HG03342 (cell line): ENCODE measurements around the gene HLA-DRB5.
A peak's percentile ranks its signal among the peaks of the same experiment; 100 is the strongest.
"Not testable (repeated sequence)": the region's sequence is repeated elsewhere in the genome, so short reads cannot be mapped to it uniquely, and the experiment has no call there.

Source experiments
- ATAC-seq: cut with Tn5 transposase; IDR thresholded peaks from one replicate; pipeline ENCODE4 v1.9.1; 2021; ENCODE audit warnings: mild to moderate bottlenecking, moderate library complexity; ENCODE audit not compliant: unreplicated experiment

The HLA-DRB5 gene

DNA sequence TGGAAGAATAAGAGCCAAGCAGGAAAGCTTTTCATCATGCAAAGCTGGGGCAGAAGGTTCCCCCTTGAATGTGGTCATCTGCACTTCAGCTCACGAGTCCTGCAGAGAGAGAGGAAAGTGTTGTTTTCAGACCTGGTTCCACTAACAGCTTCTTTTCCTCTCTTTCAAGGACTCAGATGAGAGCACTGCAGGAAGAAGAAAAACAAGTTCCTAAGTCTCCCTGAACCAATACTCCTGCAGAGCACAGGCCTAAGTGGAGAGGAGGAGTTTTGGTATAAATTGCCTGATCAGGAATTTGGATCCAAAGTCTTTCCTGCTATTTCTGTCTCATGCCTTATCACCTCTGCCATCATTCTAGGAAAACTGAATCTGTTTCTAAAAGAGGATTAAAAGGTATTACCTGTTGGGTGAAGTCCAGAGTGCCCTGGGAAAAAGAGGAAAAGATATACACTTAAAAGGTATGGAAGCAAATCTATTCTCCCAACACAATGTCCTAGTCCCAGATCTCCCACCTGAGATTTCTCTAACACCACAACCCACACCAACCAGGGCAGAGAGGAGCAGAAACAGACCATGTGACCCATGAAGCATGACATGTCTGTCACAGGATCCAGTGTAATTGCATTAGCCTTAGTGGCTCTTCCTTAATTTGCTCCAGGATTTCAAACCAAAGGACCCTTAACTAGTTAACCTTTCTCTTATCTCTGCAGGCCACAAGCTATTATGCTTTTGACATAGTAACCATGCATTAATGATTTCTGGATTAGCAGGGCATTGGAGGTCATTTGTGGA is 12.2 kb downstream of the HLA-DRB5 start:
- ATAC-seq: no peak

DNA sequence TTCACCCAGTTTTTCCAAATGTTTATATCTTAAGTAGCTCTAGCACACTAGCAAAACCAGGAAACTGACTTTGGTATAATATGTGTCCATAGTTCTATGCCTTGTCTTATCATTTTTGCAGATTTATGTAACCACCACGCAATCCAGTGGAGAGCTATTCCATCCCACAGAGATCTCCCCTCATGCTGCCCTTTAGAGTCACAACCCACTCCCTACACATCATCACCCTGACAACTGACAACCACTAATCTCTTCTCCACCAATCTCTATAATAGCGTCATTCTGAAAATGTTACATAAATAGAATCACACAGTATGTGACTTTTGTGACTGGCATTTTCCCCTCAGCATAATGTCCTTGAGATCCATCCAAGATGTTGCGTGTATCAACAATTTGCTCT is 29.1 kb downstream of the HLA-DRB5 start:
- no peak for ATAC-seq

DNA sequence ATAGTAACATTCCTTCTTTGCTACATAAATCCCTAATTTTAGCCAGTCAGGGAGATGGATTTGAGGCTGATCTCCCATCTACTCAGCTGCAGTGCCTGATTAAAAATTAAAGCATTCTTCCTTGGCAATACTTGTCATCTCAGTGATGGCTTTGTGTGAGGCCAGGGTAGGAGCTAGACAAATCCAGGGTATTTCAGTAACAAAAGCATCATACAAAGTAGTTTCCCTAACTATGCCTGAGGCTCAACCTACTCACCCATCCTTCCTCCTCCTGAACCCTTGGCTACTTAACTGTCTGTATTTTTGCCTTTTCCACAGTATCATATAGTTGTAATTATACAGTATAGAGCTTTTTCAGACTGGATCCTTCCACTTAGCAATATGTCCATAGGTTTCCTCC is 37.7 kb downstream of the HLA-DRB5 start:
- no peak for ATAC-seq

DNA sequence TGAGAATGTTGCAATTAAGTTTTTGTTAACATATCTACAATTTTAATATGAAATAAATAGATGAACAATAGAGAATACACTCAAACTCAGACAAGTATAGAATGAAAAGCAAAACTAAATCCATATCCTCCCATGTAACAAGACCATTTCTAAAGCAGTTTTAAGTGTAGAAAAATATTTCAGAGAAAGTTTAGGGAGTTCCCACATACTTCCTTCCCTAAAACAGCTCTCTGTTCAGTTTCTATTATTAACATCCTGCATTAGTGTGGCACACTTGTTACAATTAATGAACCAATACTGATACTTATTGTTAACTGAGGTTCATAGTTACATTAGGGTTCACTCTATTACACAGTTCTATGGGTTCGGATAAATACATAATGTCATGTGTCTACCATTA is 38.4 kb downstream of the HLA-DRB5 start:
- no peak for ATAC-seq

DNA sequence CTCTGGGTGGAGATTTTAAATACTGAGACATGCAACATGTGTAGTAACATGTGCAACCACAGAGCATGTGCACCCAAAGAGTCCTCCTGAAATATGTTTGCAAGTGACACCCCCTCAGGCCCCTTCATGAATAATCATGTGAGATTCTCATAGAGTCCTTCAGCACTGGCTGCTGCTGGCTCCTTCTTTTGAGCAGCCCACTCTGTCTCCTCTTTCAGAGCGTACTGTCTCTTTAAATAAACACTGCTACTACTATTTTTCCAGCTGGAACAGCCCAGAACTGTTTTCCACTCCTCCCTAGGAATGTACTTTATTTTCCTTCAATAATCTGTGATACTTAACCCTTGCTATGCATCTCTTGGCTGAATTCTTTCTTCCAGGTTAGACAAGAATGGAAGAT is 42.0 kb downstream of the HLA-DRB5 start:
- no peak for ATAC-seq

DNA sequence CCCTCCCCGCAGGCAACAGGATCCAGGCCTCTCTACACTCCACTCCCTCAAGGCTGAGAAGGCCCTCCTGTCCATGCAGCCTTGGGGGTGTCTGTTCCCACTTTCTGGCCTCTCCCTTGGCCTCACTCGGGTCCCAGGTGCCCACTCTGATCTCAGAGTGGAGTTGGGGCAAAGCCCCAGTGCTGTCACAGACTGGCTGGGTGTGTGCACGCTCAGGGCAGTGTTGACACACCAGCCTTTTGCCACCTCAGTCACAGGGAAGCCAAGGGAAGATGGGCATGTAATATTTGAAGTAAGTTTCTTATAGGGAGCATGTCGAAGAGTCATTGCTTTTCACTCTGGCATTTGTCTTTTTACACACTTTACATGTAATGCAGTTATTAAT is 45.5 kb downstream of the HLA-DRB5 start:
- ATAC-seq: no peak

DNA sequence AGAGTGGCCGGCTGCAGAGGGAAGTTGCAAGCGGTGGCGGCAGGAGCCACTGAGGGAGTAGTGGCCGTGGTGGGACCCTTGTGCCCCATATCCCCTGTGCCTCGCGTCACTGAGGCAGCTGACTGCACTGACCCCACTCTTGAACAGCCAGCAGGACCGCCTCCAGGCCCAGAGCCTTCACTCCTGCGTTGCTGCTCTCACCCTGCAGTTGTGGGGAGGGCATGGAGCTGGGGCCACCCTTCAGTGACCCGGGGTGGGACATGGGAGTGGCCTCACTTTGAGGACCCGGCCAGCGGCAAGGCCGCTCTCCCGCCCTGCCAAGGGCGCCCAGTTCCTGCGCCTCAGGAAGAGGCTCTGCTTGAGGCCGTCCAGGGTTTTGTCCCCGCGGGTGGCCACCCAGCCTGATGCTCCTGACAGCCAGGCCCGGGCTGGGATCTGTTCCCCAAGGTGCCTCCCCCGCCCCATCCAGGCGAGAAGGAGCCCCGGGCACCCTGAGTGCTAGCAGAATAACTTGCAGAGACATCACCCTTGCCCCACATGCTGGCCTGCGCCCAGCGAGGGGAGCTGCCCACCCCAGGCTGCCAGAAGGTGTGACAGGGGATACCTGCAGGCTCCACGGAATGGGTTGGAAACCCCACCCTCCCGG is 46.0 kb downstream of the HLA-DRB5 start:
- ATAC-seq: no peak

DNA sequence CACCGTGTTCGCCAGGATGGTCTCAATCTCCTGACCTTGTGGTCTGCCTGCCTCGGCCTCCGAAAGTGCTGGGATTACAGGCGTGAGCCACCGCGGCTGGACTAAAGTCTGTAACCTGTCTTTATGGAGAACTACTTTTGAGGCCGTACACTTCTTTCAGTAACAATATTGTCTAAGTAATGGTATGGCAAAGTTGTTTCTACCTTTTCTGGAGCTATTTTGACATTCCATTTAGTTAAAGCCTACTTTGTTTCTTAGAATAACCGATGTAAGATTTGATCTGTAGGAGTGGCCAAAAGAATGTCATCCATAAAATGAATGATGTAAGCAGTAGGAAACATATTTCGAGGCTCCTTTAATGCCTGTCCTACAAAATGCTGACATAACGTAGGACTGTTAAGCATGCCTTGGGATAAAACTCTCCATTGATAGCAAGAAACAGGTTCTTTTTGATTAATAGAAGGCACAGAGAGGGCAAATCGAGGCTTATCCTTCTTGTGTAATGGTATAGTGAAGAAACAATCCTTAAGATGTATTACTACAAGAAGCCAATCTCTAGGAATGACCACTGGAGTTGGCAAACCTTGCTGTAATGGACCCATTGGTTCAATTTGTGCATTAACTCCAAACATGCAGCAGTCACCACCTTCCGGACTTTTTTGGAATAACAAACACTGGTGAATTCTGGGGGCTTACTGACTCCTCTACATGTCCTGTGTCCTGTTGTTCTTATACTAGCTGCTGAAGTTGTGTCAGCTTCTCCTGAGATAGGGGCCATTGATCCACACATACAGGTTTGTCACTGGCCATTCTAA is 54.5 kb downstream of the HLA-DRB5 start:
- no peak for ATAC-seq

DNA sequence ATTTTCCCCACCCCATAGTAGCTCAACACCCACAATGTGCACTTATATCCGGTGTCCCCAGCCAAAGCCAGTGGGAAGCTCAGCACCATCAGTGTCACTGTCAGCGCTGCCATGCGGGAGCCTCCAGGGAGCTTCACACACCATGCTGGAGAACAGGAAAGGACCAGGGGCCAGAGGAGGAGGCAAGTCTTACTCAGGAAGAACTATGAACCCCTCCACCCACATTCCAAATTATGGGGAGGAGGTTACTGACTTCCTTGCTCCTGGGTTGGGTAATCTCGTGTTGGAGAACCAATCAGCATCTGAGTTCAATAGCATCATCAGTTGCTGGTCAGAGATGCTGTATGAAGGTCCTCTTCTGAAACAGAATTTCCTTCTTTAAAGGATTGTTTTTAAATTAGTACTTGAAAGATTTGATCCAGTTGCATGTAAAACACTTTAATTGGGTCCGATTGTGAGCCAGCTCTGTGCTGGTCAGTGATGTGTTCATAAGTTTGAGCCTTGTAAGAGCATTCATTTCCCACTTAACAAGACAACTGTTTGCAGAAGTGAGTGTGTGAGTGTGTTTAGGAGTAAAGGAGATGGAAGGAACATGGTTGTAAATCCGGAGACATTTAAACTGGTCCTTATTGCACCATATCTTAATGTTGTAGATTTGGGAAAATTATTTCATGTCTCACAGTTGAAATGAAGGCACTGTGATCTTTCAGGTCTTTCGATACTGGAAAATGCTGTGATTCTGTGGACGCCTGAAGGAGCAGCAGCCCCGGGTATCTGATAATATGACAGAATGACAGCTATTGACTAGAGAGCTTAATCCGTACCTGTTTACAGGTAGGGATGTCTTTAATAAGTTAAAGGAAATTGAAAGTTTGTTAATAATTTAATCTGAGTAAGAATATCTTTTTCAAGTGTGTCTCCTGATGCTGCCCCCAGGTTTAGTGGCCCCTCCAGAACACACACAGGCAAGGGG is 56.4 kb downstream of the HLA-DRB5 start:
- ATAC-seq: peak; percentile 98

DNA sequence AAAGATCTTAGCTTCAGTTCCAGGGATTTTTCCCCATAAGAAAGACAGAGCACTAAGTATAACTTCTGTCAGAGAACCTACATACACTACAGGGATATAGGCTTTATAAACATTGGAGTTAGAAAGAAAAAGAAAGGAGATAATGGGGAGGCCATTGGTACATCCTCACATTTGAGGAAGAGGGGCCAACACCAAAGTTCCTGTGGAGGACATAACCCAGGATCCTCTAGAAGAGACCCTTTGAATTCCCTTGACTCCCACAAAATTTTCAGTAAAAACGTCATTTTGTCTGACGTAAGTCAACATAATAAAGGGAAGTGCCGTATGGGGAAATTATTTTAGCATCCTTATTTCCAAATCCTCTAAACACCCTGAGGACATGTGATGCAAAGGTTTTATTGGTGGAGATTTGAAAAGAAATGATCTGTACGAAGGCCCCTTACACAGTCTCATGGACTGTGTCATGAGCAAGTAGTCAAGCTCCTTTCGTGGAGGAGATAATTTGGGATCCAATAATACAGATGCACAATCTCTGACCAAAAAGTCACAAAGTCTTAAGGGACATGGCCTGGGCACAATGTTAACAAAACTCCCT is 57.2 kb downstream of the HLA-DRB5 start:
- no peak for ATAC-seq

DNA sequence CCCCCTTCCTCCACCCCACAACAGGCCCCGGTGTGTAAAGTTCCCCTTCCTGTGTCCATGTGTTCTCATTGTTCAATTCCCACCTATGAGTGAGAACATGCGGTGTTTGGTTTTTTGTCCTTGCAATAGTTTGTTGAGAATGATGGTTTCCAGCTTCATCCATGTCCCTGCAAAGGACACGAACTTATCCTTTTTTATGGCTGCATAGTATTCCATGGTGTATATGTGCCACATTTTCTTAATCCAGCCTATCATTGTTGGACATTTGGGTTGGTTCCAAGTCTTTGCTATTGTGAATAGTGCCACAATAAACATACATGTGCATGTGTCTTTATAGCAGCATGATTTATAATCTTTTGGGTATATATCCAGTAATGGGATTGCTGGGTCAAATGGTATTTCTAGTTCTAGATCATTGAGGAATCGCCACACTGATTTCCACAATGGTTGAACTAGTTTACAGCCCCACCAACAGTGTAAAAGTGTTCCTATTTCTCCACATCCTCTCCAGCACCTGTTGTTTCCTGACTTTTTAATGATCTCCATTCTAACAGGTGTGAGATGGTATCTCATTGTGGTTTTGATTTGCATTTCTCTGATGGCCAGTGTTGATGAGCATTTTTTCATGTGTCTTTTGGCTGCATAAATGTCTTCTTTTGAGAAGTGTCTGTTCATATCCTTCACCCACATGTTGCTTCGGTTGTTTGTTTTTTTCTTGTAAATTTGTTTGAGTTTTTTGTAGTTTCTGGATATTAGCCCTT is 62.2 kb downstream of the HLA-DRB5 start:
- not testable (repeated sequence) for ATAC-seq
